Measurements from ENCODE around the gene IFT88.

DNA sequence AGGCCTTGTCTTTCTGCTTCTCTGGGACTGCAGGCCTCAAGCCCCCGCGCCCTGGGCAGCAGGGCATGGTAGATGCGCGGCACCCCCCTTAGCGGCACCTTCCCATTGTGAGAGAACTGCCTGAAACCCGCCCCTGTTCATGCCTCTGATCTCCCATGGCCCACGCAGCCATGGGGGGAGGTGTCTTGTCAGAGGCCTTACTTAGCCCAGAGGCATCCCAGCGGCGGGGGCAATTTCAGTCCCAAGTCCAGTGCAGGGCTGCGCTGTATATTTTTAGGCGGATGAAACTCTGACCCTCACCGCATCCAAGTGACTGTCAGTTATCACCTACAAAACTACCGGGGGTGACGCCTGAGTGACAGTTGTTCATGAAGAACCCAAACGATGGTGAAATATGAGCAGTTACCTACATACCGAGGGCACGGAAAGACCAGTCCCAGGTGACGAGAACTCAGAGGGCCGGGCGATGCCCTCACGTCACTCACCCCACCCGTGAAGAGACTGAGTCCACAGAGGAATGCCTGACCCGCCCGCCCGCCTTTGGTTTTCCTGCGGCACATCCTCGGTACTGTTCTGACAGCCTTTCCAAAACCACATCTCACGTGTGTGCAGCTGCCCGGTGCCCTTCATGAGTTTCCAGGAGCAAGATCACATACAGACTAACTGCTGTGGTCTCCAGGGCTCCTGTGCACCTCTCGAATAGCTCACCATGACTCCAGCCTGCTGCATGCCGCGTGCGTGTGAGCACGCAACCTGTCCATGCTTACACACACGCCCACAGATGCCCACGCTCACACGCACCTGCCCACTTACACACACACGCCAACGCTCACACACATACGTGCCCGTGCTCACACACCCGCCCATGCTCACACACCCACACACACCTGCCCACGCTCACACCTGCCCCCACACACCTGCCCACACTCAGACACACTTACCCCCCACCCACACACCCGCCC, 150.9 kb downstream of the IFT88 start:
- TF ChIP-seq TCF12 (IDR thresholded peaks at IDR 0.05; ENCODE audit: low read depth) (no peak), NFIC (IDR thresholded peaks at IDR 0.05) (no peak), EP300 (IDR thresholded peaks at IDR 0.05; ENCODE audit: borderline replicate concordance) (no peak), RAD21 (IDR thresholded peaks at IDR 0.05; ENCODE audit: low read depth) (no peak)
- TF ChIP-seq, protein P1, sequence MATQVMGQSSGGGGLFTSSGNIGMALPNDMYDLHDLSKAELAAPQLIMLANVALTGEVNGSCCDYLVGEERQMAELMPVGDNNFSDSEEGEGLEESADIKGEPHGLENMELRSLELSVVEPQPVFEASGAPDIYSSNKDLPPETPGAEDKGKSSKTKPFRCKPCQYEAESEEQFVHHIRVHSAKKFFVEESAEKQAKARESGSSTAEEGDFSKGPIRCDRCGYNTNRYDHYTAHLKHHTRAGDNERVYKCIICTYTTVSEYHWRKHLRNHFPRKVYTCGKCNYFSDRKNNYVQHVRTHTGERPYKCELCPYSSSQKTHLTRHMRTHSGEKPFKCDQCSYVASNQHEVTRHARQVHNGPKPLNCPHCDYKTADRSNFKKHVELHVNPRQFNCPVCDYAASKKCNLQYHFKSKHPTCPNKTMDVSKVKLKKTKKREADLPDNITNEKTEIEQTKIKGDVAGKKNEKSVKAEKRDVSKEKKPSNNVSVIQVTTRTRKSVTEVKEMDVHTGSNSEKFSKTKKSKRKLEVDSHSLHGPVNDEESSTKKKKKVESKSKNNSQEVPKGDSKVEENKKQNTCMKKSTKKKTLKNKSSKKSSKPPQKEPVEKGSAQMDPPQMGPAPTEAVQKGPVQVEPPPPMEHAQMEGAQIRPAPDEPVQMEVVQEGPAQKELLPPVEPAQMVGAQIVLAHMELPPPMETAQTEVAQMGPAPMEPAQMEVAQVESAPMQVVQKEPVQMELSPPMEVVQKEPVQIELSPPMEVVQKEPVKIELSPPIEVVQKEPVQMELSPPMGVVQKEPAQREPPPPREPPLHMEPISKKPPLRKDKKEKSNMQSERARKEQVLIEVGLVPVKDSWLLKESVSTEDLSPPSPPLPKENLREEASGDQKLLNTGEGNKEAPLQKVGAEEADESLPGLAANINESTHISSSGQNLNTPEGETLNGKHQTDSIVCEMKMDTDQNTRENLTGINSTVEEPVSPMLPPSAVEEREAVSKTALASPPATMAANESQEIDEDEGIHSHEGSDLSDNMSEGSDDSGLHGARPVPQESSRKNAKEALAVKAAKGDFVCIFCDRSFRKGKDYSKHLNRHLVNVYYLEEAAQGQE (IDR thresholded peaks at IDR 0.05; ENCODE audit: low read depth), result no peak

All from Ishikawa (cell line).